ENCODE data around the gene TAF9B.
"Not testable (repeated sequence)": the region's sequence is repeated elsewhere in the genome, so short reads cannot be mapped to it uniquely, and the experiment has no call there.

The TAF9B gene

DNA sequence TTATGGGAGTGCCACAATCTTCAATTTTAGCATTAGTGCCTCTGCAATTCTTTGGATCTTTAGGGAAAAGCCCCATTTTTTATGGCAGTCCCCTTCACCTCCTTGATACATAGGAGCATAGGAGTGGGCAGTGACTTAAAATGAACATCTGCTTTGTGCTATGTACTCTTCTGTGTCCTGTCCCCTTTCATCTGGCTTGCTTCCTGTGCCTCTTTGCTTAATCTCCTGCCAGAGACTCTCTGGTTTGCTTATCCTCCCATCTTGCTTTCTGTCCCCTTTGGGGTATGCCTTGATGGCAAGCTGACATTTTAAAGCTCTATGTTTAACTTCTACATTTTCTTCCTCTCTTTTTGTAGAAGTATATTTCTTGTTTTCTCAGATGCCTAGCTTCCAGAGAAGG is 23.1 kb downstream of the TAF9B start:
- no peak for DNase-seq (ENCODE audit: low read depth, low spot score)

DNA sequence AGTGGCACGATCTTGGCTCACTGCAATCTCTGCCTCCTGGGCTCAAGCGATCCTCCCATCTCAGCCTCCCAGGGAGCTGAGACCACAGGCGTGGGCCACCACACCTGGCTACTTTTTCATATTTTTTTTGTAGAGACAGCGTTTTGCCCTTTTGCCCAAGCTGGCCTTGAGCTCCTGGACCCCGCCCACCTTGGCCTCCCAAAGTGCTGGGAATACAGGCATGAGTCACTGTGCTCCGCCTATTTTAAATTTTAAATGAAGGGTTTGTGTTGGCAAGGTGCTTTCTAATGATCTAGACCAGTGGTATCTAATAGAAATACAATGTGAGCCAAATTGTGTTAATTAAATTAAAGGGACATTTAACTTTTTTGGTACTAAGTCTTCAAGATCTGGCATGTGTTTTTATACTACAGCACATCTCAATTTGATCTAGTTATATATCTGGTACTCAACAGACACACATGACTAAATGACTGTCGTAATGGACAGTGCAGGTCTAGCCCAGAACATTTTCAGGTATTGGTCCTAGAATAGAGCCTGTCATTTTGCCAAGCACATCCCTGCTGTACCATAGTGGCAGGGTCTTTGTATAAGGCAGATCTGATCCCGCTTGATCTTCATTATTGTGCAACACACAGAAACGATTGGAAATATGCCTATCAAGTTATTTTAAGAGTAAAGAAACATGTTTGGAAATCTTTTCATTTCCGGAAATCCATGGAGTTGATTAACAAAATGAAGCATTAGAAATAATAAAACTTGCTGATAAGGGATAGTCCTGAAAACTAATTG is 28.1 kb downstream of the TAF9B start:
- DNase-seq (ENCODE audit: low read depth, low spot score), result no peak

DNA sequence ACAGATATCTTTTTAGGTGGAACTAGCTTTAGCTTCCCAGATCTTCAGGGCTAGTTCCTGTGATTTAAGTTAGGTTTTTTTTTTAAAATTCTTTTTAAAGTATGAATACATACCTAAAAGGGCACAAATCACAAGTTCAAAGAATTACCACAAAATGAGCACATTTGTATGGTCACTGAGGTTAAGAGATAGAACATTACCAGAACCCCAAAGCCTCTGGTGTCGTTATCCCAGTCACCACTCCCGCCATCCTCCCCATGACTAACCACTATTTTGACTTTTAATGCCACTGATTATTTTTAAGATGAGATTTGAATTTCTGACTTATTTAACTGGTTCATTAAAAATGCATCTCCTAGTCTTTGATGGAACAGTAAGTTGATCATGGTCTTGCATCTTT is 30.0 kb downstream of the TAF9B start:
- DNase-seq (ENCODE audit: low read depth, low spot score), result no peak

DNA sequence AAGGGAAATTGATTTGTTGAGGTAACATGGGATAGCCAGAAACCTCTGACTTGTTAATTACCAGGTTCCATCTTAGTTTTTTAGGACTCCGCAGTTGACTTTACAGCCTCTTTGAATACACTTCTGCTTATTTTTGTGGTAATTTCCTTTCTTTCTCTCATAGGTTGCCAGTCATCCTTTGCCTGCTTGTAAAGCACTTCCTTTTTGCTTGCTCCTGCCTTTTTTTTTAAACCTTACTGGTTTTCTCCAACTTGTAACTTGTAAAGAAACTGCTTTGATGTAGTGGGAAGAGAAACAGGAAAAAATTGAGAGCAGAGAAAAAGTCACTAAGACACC is 32.8 kb downstream of the TAF9B start:
- no peak for DNase-seq (ENCODE audit: low read depth, low spot score)

DNA sequence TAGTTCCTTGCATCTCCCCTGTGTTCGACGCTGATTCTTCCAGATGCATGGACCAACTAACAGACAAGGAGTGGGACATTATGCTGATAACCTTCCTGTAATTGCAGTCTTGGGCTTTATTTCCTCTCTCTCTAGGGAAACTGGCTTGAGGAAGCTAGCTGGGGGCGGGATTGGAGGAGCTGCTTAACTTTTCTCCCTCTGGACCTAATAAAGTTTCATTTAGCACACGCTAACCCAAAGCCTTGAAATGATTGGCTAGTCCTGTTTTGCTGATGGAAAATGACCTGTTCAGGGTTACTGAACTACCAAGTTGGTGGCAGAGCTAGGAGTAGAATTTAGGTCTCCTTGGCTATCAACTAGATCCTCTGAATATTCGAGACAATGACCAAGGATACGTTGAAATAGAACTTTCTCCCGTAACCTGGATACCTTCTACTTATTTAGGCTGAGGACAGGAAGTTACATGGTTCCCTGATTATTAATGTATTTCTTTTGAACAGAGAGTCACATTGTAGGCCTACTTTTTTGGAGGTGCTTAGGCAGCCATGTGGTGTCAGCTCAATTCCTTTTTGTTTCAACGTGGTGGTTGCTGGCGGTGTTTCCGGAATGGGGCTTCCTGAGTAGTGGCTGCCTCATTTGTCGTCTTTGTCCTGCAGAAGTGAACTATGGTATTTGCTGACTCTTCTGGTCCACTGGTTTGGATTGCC is 33.4 kb downstream of the TAF9B start:
- DNase-seq (ENCODE audit: low read depth, low spot score), result no peak

DNA sequence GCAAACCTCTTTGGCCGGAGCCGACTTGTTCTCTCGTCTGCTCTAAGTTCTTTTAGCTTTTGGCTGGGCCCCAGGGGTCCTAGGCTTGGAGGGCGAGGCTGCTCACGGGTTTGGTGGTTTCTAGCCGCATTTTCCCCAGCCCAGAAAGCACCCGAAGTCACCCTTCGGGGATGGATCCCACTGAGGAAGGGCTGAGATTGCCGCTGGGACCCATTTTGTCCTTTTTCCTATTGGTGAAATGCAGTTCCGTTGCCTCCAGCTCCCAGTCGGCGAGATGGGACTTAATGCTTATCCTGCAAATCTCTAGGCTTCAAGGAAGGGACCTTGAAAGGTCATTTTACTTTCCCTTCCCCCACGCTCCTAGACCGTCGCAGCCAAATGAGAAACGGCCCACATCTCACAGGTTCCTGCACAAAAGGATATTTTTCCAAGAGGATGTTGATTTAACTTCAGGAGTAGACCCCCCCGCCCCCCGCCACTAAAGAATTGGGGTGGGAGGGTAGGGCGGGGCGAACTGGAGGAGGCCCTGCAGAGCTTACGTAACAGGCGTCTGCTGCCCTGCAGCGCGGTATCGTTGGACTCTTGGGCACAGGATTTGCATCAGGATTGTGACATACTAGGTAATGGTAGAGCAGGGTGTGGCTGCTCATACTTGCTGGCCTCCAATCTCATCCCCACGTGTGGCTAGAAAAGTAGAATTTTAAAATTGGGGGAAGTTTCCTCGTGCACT is 34.8 kb downstream of the TAF9B start:
- DNase-seq (ENCODE audit: low read depth, low spot score), result no peak

DNA sequence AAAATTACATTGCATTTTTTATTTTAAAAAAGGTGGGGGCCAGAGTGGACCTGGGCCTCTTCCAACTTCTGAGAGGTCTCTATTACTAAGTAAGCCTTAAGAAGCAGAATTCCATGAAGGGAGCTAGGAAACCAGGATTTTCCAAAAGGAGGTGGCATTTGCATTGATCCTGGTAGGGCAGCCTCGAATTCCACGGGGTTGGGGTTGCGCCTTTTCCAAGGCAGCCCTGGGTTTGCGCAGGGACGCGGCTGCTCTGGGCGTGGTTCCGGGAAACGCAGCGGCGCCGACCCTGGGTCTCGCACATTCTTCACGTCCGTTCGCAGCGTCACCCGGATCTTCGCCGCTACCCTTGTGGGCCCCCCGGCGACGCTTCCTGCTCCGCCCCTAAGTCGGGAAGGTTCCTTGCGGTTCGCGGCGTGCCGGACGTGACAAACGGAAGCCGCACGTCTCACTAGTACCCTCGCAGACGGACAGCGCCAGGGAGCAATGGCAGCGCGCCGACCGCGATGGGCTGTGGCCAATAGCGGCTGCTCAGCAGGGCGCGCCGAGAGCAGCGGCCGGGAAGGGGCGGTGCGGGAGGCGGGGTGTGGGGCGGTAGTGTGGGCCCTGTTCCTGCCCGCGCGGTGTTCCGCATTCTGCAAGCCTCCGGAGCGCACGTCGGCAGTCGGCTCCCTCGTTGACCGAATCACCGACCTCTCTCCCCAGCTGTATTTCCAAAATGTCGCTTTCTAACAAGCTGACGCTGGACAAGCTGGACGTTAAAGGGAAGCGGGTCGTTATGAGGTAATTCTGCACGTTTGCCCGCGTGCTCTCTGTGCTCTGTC is 35.6 kb downstream of the TAF9B start, which contains the start of gene PGK1:
Gene PGK1, plus strand, starts transcription at position 626 of the 824 bp plus-strand sequence. Its CDS starts 93 bp downstream, at position 719.
- DNase-seq (ENCODE audit: low read depth, low spot score), result peak; percentile 92

DNA sequence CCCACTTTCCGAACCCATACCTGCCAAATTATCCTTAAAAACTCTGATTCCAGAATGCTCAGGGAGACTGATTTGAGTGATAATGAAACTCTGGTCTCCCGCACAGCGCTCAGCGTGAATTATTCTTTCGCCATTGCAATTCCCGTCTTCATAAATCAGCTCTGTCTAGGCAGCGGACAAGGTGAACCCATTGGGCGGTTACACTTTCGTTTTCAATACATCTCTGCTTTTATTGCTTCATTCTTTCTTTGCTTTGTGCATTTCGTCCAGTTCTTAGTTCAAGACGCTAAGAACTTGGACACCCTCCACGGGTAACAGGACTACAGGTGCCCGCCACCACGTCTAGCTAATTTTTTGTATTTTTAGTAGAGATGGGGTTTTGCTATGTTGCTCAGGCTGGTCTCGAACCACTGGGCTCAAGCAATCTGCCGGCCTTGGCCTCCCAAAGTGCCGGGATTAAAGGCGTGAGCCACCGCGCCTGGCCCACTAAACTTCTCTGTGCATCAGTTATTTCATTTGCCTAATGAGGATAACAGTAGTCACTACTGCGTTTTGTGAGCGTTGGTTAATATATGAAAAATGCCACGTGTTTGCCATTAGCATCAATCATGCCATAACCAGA is 36.3 kb downstream of the TAF9B start:
- no peak for DNase-seq (ENCODE audit: low read depth, low spot score)

DNA sequence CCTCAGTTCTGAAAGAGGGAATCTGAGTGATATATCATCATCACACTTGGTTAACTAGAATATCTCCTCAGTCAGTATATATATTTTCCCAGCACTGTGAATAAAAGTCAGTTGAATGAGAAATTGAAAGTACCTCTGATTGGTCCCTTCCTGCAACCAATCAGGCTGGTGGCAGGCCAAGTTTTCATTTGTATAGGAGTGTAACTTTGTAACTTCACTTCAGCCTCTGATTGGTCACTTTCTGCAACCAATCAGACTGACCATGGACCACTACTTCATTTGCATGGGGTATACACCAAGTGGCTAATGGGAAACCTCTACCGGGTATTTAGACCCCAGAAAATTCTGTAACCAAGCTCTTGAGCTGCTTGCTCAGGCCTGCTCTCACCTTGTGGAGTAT is 37.4 kb downstream of the TAF9B start:
- DNase-seq (ENCODE audit: low read depth, low spot score), result no peak

DNA sequence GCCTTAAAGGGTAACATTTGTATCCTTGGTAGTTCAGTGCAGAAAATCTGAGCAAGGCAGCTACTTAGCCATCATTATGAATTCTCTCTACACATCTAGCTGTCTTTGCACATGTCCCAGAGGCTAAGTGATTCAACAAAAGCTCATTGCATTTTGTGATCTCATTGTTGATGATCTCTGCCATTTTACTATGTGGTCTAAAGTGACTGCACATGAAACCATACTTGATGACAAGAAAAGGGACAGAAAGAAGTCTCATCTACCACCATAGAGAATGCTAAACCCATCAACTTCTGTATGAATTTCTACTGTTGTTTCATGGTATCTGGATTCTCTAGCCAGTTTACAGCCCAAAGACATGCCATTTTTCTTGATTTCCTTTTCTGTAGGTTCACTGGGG is 41.3 kb downstream of the TAF9B start:
- no peak for DNase-seq (ENCODE audit: low read depth, low spot score)

DNA sequence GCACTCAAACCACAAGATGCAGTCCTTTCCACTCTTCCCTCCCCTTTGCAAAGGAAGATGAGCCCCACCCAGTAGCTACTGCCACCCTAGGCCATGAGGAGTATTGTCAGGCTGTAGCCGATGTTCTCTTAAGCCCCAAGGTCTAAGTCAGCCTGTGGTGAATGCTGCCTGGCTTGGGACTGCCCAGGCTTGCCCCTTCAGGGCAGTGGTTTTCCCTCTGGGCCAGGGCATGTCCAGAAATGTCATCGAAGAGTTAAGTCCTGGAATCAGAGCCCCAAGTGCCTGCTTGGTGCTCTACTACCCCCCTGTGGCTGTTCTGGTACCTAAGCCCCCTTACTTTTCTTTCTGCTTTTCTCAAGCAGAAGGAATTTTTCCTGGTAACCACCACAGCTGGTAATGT is 47.2 kb downstream of the TAF9B start:
- DNase-seq (ENCODE audit: low read depth, low spot score), result no peak

DNA sequence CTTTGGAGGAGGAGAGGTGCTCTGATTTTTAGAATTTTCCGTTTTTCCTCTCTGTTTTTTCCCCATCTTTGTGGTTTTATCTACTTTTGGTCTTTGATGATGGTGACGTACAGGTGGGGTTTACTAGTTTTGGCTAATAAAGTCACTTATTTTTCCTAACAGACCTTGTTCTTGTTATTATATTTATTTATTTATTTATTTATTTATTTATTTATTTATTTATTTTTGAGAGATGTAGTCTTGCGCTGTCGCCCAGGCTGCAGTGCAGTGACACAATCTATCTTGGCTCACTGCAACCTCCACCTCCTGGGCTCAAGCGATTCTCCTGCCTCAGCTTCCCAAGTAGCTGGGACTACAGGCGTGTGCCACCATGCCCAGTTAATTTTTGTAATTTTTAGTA is 58.0 kb downstream of the TAF9B start:
- DNase-seq (ENCODE audit: low read depth, low spot score), result not testable (repeated sequence)

Data from brain pericyte (primary cell).